Effector memory CD4-positive, alpha-beta T cell (primary cell): ENCODE results near the gene FIZ1.
"Not testable (repeated sequence)": the region's sequence is repeated elsewhere in the genome, so short reads cannot be mapped to it uniquely, and the experiment has no call there.

Experiments
- DNase-seq, 3 donors: peaks; one replicate each; pipeline ENCODE4 v3.0.0-alpha.2; 2020
- H3K27ac ChIP-seq: 2 replicates; pipeline ENCODE4 v1.7.0; 2013; ENCODE audit warnings: mild to moderate bottlenecking, low read length, moderate library complexity; ENCODE audit not compliant: insufficient read depth, poor library complexity, severe bottlenecking
- H3K27me3 ChIP-seq: replicated peaks from 2 replicates; pipeline ENCODE4 v1.7.0; 2013; ENCODE audit warnings: mild to moderate bottlenecking, low read length; ENCODE audit not compliant: insufficient read depth, control insufficient read depth, poor library complexity, severe bottlenecking
- H3K36me3 ChIP-seq: 2 replicates; pipeline ENCODE4 v1.7.0; 2013; ENCODE audit warnings: mild to moderate bottlenecking, low read length, moderate library complexity; ENCODE audit not compliant: control insufficient read depth, insufficient read depth
- H3K4me1 ChIP-seq: 2 replicates; pipeline ENCODE4 v1.7.0; 2013; ENCODE audit warnings: low read length, mild to moderate bottlenecking; ENCODE audit not compliant: control insufficient read depth, insufficient read depth, poor library complexity, severe bottlenecking
- H3K4me3 ChIP-seq: 2 replicates; pipeline ENCODE4 v1.7.0; 2013; ENCODE audit warnings: low read length, low read depth, mild to moderate bottlenecking; ENCODE audit not compliant: insufficient read depth, poor library complexity, severe bottlenecking
- H3K9me3 ChIP-seq: 2 replicates; pipeline ENCODE4 v1.7.0; 2013; ENCODE audit warnings: mild to moderate bottlenecking, low read length, moderate library complexity; ENCODE audit not compliant: control insufficient read depth

FIZ1 gene

DNA sequence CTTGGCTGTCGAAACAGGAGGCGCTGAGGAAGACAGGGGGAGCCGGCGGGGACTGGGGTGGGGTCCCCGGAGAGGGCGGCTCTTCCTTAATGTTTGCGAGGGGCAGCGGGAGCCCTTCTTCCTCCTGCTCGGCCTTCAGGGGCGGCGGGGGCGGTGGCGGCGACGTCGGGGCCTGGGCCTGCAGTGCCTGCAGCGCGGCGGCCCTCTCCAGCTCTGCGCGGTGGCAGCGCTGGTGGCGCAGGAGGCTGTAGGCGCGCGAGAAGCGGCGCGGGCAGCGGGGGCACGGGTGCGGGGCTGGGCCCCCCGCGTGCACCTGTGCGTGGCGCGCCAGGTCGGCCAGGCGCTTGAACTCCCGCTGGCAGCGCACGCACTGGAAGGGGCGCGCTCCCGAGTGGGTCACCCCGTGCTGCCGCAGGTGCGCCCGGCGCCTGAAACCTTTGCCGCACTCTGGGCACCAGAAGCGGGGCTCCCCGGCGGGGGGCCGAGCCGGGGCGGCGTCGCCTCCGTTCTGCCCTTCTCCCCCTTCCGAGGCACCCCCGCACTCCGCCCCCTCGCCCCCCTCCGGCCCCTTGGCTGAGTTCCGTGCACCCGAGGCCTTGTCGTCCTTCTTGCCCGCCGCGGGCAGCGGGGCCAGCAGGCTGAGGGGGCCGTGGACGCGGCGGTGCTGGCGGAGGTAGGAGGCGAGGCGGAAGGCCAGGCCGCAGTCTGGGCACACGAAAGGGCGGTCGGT lies 21.1 kb downstream of the FIZ1 start:
- Histone ChIP-seq H3K27ac (no peak overlapping the region), H3K36me3 (peaks cover 4% of the 10 kb centered on the region), H3K4me1 (peaks cover 13% of the 10 kb centered on the region)

DNA sequence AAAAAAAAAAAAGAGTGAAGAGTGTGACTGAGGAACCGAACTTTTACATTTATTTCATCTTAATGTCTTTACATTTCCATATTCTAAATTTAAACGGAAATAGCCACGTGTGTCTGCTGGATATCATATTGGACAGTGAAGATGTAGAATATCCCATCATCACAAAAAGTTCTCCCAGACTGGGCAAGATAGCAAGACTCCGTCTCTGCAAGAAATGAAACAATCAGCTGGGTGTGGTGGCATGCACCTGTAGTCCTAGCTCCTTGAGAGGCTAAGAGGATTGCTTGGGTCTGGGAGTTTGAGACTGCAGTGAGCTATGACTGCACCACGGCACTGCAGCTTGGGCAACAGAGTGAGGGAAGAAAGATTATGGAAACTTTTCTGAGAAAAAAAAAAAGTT lies 22.6 kb downstream of the FIZ1 start:
- H3K27ac ChIP-seq: no peak overlapping the region
- peaks cover 4% of the 10 kb centered on the region for H3K36me3 ChIP-seq
- no peak overlapping the region for H3K4me3 ChIP-seq
- no peaks in the 10 kb centered on the region for H3K27me3 ChIP-seq
- no peaks in the 10 kb centered on the region for H3K9me3 ChIP-seq
- DNase-seq: no peak
- H3K4me1 ChIP-seq: peaks cover 13% of the 10 kb centered on the region

More for the DNA sequence above, 21.1 kb downstream of the FIZ1 start:
- Histone ChIP-seq H3K4me3 (no peak overlapping the region), H3K9me3 (no peaks in the 10 kb centered on the region), H3K27me3 (no peaks in the 10 kb centered on the region)
- DNase-seq: no peak

GRCh38 chr19:55573929-55574328 lies 25.4 kb downstream of the FIZ1 start:
- H3K9me3 ChIP-seq, H3K27me3 ChIP-seq, DNase-seq, H3K36me3 ChIP-seq, H3K4me3 ChIP-seq, H3K27ac ChIP-seq, H3K4me1 ChIP-seq: not testable (repeated sequence)

GRCh38 chr19:55569477-55569876 lies 29.8 kb downstream of the FIZ1 start:
- not testable (repeated sequence) for H3K4me1 ChIP-seq, H3K27me3 ChIP-seq, H3K4me3 ChIP-seq, H3K27ac ChIP-seq, H3K9me3 ChIP-seq, H3K36me3 ChIP-seq, DNase-seq

DNA sequence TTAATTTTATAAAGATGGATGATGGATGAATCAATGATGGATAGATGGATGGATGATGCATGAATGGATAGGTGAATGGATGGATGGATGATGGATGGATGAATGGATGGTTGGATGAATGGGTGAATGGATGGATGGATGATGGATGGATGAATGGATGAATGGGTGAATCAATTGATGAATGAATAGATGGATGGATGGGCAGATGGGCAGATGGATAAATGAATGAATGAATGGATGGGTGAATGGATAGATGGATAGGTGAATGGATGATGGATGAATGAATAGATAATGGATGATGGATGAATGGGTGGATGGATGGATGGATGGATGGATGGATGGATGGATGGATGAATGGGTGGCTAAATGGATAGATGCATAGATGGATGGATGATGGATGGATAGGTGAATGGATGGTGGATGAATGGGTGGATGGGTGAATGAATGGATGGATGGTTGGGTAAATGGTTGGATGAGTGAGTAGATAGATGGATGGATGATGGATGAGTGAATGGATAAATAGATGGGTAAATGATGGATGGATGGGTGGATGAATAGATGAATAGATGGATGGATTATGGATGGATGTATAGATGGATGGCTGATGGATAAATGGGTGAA lies 31.5 kb downstream of the FIZ1 start:
- no peak for DNase-seq
- no peak overlapping the region for H3K4me3 ChIP-seq
- no peaks in the 10 kb centered on the region for H3K9me3 ChIP-seq
- H3K27ac ChIP-seq: no peak overlapping the region
- peaks cover 2% of the 10 kb centered on the region for H3K27me3 ChIP-seq
- no peaks in the 10 kb centered on the region for H3K4me1 ChIP-seq
- H3K36me3 ChIP-seq: no peaks in the 10 kb centered on the region

DNA sequence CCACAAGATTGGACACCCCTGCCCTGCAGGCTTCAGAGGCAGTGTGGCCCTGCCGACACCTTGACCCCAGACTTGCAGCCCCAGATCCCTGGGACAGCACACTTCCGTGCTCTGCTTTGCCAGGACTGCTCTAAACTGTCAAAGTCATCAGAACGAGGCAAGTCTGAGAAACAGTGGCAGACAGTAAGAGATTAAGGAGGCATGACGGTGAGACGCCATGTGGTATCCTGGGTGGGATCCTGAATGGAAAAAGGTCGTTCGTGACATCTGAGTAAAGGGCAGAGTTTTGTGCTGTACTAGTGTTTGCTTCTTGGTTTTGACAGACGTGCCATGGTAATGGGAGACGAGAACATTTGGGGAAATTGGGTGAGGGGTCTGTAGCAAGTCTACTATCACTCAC lies 32.5 kb downstream of the FIZ1 start:
- Histone ChIP-seq H3K36me3 (no peaks in the 10 kb centered on the region), H3K4me1 (no peaks in the 10 kb centered on the region), H3K27me3 (peaks cover 2% of the 10 kb centered on the region), H3K4me3 (no peak overlapping the region), H3K9me3 (no peaks in the 10 kb centered on the region), H3K27ac (no peak overlapping the region)
- DNase-seq: no peak

DNA sequence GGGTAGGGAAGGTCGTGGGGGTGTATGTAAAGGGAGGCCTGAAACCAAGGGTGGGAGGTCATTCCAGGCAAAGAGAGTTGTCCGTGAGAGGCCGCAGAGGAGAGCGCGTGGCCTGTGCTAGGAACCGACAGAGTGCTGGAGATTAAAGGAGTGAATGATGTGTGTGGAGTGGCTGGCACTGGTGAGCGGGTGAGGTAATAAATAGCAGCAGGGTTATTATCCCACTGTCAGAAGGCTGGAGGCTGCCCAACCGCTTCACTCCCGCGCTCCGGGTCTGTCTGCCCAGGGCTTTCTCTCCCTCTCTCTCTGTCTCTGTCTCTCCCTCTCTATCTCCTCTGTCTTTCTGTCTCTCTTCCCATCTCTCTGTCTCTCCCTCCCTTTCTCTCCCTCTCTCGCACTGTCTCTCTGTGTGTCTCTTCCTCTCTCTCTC lies 36.0 kb downstream of the FIZ1 start:
- no peak overlapping the region for H3K4me3 ChIP-seq
- H3K27ac ChIP-seq: no peak overlapping the region
- H3K9me3 ChIP-seq: no peaks in the 10 kb centered on the region
- H3K36me3 ChIP-seq: no peaks in the 10 kb centered on the region
- DNase-seq: no peak
- H3K27me3 ChIP-seq: peaks cover 2% of the 10 kb centered on the region
- no peaks in the 10 kb centered on the region for H3K4me1 ChIP-seq

DNA sequence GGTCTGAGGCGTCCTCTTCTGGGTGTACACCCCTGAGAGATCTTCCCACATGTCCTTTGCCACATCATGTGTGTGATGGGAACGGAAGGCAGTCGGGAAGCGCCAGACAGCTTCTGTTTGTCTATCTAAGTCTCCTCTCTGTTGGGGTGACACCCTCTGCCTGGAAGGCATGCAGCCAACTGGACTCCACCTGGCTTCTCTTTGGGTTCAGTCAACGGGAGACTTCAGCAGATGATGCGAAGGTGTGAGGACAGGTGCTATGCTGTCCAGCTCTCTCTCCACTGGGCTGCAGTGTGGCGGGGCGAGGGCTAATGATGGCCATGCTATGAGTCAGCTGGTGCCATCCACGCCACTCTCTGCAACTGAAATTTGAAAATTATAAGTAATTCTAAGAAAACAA lies 39.6 kb downstream of the FIZ1 start:
- H3K27me3 ChIP-seq: peaks cover 2% of the 10 kb centered on the region
- no peaks in the 10 kb centered on the region for H3K36me3 ChIP-seq
- no peaks in the 10 kb centered on the region for H3K9me3 ChIP-seq
- no peak for DNase-seq
- H3K4me3 ChIP-seq: no peak overlapping the region
- H3K27ac ChIP-seq: no peak overlapping the region
- H3K4me1 ChIP-seq: no peaks in the 10 kb centered on the region

GRCh38 chr19:55554741-55555152 lies 44.6 kb downstream of the FIZ1 start:
- no peak for DNase-seq
- Histone ChIP-seq H3K27me3 (no peaks in the 10 kb centered on the region), H3K36me3 (no peaks in the 10 kb centered on the region), H3K27ac (no peak overlapping the region), H3K4me3 (no peak overlapping the region), H3K9me3 (no peaks in the 10 kb centered on the region), H3K4me1 (no peaks in the 10 kb centered on the region)

DNA sequence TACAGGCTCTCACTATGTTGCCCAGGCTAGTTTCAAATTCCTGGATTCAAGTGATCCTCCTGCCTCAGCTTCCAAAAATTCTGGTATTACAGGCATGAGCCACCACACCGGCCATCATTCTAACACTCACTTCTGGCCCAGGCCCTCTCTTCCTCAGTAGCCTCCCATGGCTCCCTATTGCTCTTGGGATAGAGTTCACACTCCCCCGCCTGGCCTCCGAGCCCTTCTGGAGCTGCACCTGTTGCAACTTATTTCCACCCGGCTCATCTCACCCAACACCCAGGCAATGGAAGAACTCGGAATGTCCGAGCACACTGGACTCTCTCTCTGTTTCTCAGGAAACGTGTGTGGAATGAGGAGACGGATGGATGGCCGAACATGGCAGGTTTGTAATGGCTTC lies 45.0 kb downstream of the FIZ1 start:
- DNase-seq: no peak
- Histone ChIP-seq H3K27me3 (no peaks in the 10 kb centered on the region), H3K9me3 (no peaks in the 10 kb centered on the region), H3K4me1 (no peaks in the 10 kb centered on the region), H3K4me3 (no peak overlapping the region), H3K36me3 (no peaks in the 10 kb centered on the region), H3K27ac (no peak overlapping the region)
